NCI-H1417 (cell line): ENCODE results near the gene MPDU1.
A peak's percentile ranks its signal among the peaks of the same experiment; 100 is the strongest.

ENCODE experiments used
- DNase-seq, 3 experiments: peaks; one replicate each; lab custom pipeline; 2025; lab: John Stamatoyannopoulos, UW

Gene MPDU1

DNA sequence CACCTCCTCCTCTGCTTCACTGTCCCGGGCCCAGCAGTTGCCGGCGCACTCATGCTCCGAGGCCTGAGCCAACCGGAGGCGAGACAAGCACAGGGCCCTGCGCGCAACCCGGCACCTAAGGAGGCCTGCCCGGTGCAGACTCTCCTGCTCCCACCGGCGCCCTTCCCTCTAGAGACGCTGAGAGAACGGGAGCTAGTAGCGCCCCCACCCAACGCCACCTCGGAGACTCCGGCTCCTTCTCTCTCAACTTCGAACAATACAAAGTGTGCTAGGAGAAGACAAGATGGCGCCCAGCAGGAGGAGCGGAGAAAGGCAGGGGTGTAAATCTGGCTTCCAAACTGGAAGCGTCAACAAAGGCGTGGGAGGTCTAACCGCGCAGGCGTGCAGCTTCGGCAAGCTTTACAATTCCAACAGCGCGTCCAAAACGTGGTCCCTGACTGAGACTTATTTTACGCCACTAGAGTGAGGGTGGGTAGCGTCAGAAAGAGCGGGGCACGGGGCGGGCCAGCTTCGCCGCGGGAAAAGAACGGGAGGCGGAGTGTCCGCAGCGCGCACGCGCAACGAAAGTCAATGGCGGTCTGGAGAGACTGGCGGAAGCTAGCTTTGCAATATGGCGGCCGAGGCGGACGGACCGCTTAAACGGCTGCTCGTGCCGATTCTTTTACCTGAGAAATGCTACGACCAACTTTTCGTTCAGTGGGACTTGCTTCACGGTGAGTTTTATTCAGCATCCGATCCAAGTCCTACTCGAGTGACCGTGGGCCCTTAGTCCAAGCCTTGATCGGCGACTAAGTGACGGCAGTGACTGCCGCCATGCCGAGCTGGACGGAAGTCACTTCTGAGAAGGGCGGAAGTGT, at the start of gene MPDU1:
MPDU1 (plus strand) TSS at position 600 of the 857 bp plus-strand sequence; CDS start at position 611, 11 bp downstream.
- DNase-seq, result peak; percentile 92 to 96 (median 94)

DNA sequence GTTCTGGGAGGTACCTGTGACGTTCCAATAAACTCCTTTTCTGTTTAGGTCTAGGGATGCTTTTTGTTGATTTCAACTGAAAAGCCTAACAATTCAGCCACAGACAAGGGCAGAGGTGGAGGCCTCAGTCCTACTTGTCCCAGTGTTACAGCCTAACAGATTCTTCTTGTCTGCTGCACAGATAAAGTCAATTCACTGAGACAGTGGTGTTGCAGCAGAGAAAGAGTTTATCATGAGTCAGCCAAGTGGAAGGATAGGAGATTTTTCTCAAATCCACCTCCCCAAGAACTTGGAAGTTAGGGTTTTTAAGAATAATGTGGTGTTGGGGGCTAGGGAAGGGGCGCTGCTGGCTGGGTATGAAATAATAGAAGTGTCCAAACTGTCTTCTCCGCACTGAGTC, 45.6 kb upstream of the MPDU1 start:
- DNase-seq, result no peak

DNA sequence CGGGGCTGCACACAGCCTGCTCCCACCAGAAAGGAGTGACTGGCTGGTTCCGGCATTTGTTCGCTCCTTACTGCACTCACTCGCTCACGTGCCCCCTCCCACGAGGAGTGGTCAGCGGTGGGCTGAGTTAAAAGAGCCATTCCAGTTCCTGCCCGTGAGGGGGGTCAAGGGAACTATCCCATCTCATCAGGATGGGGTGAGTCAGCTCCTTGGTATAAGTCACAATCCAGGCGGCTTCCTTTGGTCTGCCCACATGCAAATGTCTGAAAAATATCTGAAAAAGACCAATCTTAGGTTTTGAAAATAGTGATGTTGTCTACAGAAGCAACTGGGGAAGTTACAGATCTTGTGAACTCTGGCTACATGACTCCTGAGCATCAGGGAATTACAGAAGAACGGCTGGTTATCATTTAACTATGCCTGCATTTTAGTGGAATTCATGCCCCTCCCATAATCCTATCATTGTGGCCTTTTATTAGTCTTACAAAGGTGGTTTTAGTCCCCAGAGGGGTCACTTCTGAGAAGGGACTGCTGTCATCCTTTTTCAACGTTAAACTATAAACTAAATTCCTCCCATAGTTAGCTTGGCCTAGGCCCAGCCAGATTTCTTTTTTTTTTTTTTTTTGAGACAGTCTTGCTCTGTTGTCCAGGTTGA, 44.6 kb upstream of the MPDU1 start:
- no peak for DNase-seq

DNA sequence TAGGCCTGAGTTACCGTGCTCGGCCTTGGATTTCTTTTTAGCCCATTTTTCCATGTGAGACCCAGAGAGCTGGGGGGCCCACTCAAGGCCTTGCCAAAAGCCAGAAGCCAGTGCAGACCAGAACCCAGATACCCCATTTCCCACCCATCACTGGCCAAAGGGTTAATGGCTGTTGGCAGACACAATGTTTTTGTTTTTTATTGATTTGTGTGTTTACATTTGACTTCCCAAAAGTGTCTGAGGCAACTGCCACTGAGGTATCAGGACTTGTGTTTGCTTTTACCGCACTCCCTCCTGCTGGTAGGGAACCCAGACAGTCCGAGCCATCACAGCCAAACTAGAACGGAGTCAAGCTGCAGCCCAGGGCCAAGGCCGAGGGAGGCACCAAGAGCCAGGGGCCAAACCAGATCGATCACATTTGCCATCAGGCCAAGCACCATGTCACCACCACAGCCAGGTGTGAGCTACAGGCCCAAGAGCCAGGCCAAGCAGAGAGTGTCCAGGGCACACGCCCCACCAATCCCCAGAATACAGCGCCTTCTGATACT, 42.5 kb upstream of the MPDU1 start:
- no peak for DNase-seq

DNA sequence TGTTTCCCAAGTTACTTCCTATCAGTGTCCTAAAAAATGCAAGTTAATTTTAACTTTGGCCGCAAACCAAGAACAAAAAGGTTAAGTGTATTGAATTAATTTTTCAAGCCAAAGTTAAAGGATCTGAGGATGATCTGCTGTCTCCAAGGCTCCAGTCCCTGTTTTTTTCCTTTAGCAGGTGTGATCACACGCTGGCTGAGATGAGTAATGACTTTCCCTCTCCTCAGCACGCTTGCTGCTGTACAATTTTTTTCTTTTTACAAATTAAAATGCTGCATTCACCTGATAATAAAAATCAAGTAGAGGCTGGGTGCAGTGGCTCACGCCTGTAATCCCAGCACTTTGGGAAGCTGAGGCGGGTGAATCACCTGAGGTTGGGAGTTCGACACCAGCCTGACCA, 38.7 kb upstream of the MPDU1 start:
- DNase-seq, result peak in 1 of 3 experiments; percentile 0

DNA sequence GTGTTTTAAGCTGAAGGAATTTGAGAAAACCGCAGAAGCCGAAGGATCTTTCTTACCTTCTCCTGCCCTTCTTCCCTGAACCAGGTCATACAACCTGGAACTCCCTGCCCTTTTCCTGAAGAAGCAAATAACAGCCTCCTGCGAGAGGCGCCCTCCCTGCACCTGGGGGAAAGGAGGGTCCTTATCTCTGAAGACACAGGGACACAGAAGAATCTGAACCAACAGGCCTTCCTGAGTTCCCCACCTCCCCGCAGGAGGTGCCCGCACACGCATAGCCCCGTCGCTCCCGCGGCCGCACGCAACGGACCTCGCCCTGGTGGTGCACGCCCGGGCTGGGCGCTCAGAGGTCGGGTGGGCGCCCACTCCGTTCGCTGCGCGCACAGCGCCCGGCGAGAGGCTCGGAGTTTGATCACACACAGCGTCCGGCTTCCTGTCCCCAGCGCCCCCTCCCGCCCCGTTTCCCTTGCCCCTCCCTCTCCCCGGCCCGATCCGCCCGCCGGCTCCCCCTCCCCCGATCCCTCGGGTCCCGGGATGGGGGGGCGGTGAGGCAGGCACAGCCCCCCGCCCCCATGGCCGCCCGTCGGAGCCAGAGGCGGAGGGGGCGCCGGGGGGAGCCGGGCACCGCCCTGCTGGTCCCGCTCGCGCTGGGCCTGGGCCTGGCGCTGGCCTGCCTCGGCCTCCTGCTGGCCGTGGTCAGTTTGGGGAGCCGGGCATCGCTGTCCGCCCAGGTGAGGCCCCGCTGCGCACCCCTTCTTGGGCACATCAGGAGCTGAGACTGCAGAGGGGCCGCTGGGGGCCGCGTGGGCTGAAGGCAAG, 34.9 kb upstream of the MPDU1 start, which contains the start of gene TNFSF12:
TNFSF12 (plus strand) TSS at position 474 of the 816 bp plus-strand sequence; CDS start at position 570, 96 bp downstream.
- DNase-seq, result peak in 2 of 3 experiments; percentile 27 to 36

DNA sequence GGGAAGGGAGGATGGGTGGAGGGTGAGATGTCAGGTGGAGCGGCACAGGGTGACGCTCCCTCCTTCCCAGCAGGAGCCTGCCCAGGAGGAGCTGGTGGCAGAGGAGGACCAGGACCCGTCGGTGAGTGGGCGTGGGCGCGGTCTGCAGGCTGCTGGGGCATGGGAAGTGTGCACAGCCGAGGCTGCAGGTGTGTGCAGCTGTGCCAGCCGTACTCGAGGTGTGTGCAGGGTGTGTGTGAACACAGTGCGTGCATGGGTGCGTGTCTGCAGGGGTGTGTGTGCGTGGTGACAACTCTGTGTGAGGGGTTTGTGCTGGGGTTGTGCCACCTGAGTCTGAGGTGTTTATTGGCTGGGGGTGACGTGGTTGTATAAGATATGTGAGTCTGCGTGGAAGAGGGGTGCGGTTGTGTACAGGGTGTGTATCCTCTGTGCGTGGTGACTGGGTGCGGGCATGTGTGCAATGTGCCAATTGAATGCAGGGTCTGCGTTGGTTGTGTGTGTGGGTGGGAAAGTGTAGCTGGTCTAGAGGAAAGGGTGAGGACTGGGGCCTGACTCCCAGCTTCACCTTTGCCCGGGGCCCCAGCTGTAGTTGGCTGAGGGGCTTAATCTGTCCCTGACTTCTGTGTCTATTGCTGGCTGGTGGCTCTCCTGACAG, 34.1 kb upstream of the MPDU1 start:
- peak in 2 of 3 experiments; percentile 2 to 27 for DNase-seq

DNA sequence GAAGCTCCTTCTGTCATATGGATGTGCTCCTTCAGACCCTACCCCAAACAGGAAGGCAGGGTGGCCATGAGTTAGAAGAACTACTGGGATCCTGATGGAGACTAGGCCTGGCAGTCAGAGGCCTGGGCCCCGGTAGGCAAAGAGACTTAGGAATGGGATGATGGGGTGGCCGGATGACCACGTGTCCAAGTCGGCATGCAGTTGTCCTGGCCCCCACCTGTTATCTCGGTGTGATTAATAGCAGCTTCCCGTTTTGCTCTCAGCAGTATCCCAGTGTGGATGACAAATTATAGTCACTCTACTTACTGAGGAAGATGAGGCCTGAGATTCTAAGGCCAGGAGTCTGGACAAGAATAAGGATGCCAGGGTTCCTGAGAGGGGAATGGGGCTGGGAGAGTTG, 33.3 kb upstream of the MPDU1 start:
- no peak for DNase-seq

DNA sequence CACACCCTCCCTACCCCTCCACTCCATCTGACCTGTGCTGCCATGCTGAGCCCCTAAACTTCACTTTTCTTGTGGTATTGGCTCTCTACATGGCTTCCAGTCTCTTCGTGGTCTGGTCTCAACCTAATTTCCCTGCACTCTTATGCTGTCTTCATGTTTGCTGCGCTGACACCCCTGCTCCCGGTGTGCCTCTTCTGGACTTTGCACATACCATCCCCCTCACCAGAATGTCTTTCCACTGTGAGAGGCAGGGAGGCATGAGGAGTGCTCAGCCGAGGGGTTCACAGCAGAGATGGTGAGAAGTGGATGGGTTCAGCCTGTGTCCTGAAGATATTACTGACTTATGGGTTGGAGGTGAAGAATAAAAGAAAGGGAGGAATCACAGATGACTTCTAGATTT, 32.3 kb upstream of the MPDU1 start:
- DNase-seq, result no peak

DNA sequence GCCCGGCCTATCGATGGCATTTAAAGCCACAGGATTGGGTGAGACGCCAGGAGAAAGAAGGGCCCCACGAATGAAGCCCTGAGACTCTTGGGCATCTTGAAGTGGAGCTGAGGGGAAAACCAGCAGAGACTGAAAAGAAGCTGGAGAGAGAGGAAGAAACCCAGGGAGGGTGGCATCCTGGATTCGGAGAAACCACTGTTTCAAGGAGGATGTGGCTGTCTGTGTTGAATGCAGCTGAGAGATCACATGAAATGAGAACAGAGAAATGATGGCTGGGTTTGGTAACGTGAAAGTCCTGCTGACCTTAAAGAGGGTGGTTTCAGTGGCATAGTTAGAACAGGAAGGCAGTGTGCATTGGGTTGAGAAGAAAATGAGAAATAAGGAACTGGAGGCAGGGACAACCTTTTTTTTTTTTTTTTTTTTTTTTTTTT, 31.0 kb upstream of the MPDU1 start:
- no peak for DNase-seq

DNA sequence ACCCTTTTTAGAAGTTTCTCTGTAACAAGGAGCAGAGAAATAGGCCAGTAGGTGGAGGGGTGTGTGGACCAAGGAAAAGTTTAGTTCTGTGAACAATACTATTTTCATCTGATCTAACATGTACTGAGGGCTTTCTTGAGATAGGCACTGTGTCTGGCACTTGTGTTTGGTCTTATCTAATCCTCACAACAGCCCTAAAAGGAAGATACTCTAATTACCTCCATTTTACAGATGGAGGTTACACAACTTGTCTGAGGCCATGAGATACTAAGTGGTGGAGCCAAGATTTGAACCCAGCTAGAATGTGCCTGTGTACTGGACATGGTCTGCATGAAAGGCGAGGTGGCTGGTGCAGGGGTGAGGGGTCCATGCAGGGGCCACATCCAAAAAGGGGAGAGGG, 30.3 kb upstream of the MPDU1 start:
- DNase-seq, result no peak

DNA sequence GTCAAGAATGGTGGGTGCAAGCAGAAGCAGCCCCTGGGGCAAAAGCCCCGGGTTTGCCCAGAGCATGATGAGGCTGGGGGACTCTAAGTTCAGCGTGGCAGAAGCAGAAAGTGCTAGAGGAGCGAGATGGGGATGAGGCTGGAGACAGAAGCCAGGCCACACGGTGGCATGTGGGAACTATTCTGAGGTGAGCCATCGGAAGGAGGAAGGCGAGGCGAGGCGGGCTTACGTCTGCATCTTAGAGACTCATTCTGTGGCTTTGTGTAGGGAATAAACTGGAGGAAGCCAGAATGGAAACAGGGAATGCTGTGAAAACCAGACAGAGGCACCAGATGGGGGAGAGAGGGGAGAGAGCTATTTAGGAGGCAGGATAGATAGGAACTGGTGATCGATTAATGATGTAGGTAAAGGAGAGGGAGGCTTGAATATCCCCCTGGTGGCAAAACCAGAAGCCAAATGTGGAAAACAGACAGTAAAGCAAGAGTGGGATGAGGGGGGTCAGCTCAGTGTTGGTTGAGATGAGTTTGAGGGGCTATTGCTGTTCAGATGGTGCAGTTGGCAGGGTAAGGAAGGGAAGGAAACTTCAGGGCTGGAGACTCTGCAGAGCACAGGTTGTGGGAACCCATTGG, 28.2 kb upstream of the MPDU1 start:
- no peak for DNase-seq

DNA sequence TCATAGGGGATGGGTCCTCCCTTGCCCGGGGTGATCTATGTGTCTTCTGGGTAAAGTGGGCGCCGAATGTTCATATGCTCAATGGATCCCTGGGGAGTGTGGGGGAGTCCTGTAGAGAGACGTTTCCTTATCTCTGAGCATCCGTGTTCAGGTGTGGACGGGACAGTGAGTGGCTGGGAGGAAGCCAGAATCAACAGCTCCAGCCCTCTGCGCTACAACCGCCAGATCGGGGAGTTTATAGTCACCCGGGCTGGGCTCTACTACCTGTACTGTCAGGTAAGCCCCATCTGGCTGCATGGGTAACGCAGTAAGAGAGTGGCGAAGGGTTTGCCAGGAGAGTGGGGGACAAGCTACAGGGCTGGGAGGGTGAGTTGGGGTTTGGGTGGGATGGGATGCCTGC, 27.0 kb upstream of the MPDU1 start:
- DNase-seq, result no peak

DNA sequence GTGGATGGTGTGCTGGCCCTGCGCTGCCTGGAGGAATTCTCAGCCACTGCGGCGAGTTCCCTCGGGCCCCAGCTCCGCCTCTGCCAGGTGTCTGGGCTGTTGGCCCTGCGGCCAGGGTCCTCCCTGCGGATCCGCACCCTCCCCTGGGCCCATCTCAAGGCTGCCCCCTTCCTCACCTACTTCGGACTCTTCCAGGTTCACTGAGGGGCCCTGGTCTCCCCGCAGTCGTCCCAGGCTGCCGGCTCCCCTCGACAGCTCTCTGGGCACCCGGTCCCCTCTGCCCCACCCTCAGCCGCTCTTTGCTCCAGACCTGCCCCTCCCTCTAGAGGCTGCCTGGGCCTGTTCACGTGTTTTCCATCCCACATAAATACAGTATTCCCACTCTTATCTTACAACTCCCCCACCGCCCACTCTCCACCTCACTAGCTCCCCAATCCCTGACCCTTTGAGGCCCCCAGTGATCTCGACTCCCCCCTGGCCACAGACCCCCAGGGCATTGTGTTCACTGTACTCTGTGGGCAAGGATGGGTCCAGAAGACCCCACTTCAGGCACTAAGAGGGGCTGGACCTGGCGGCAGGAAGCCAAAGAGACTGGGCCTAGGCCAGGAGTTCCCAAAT, 26.4 kb upstream of the MPDU1 start:
- no peak for DNase-seq

DNA sequence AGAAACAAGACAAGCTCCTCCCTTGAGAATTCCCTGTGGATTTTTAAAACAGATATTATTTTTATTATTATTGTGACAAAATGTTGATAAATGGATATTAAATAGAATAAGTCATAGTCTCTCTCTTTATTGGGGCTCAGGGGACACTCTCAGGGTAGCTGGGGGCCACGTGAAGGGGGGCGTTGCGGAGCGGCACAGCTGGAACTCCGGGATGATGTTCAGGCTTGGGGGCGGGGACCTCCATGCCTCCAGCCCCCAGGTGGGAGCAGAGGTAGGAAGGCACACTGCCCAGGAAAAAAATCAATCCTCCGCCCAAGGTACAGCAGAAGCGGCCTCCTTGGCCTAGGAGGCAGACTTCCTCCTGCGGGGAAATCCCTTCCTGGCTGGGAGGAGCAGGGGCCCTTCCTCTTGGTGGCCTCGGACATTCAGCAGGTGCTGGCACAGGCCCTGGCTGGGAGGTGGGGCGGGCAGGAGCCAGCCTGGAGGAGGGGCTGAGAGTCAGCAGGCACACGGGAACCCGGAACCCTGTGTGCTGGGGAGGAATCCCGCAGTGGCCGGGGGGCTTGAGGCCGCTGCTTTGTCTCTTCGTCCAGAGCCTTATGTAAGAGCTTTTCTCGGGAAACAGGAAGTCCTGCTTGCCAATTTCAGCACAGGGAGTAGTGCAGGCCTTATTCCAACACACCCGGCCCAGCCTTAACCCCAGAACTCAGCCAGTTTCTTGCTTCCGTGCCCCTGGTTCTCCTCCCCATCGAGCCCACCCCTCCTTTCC, 25.7 kb upstream of the MPDU1 start:
- peak in 2 of 3 experiments; percentile 68 to 78 for DNase-seq

DNA sequence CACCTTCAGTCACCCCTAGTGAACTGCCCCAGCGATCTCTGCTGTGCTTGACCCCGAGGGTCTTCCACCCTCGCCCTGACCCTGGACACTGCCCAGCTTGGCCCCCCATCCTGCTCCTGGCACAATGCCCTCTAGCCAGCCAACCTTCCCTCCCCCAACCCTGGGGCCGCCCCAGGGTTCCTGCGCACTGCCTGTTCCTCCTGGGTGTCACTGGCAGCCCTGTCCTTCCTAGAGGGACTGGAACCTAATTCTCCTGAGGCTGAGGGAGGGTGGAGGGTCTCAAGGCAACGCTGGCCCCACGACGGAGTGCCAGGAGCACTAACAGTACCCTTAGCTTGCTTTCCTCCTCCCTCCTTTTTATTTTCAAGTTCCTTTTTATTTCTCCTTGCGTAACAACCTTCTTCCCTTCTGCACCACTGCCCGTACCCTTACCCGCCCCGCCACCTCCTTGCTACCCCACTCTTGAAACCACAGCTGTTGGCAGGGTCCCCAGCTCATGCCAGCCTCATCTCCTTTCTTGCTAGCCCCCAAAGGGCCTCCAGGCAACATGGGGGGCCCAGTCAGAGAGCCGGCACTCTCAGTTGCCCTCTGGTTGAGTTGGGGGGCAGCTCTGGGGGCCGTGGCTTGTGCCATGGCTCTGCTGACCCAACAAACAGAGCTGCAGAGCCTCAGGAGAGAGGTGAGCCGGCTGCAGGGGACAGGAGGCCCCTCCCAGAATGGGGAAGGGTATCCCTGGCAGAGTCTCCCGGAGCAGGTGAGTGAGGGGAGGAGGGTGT, 24.9 kb upstream of the MPDU1 start, which contains the start of gene TNFSF13:
TNFSF13 (plus strand) TSS at position 207 of the 776 bp plus-strand sequence; CDS start at position 497, 290 bp downstream.
- peak in 2 of 3 experiments; percentile 30 to 42 for DNase-seq

DNA sequence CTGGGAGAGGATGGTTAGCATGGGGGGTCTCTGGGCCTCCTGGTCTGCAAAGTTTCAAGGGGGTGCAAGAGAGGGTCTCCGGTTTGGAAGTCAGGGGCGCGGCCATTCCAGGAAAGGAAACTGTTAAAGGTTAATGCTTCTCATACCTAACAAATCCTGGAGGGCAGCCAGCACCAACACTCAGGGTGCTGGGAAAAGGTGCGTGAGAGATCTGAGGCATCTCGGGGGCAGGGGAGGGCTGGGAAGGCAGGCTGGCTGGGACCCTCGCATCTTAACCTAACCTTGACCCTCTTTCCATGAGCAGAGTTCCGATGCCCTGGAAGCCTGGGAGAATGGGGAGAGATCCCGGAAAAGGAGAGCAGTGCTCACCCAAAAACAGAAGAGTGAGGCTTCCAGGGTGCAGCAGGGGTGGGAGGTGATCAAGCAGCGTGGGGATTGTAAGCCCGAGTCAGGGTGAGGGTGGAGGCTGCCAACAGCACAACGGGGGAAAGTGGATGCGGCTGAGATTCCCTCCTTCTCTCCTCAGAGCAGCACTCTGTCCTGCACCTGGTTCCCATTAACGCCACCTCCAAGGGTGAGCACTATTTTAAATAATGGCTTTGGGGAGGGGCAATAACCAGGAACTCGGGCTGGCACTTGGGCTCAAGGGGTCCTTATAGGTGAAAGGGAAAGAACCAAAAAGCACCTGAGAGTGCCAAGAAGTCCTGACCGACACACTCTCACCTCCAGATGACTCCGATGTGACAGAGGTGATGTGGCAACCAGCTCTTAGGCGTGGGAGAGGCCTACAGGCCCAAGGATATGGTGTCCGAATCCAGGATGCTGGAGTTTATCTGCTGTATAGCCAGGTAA, 24.1 kb upstream of the MPDU1 start:
- DNase-seq, result peak in 2 of 3 experiments; percentile 15 to 50
